GM10266 (cell line): ENCODE results near the gene MEGF6.

Experiments
- DNase-seq: peaks from one replicate; pipeline ENCODE4 v3.0.0; 2012; ENCODE audit errors: extremely low spot score
- CTCF ChIP-seq: IDR thresholded peaks from 2 replicates; pipeline ENCODE4 v1.5.1; 2012; ENCODE audit warnings: mild to moderate bottlenecking, low read depth; ENCODE audit not compliant: control insufficient read depth, insufficient read depth; ENCODE audit errors: missing control alignments

The MEGF6 gene

GRCh38 chr1:3600354-3600753 lies 11.0 kb downstream of the MEGF6 start:
- DNase-seq: no peak
- TF ChIP-seq CTCF: no peak

GRCh38 chr1:3599816-3600215 lies 11.5 kb downstream of the MEGF6 start:
- no peak for TF ChIP-seq CTCF
- no peak for DNase-seq

GRCh38 chr1:3599286-3599811 lies 12.0 kb downstream of the MEGF6 start:
- no peak for TF ChIP-seq CTCF
- DNase-seq: no peak

GRCh38 chr1:3598522-3599285 lies 12.6 kb downstream of the MEGF6 start:
- TF ChIP-seq CTCF: no peak
- DNase-seq: no peak

GRCh38 chr1:3598051-3598491 lies 13.2 kb downstream of the MEGF6 start:
- TF ChIP-seq CTCF: no peak
- no peak for DNase-seq

- TF ChIP-seq CTCF: no peak
- no peak for DNase-seq
Observed at GRCh38 chr1:3597599-3597964, 13.7 kb downstream of the MEGF6 start.

GRCh38 chr1:3596663-3597598 lies 14.4 kb downstream of the MEGF6 start:
- DNase-seq: no peak
- no peak for TF ChIP-seq CTCF
